Retinal pigment epithelial cell (primary cell): ENCODE measurements around the gene ZMYND15.
A peak's percentile ranks its signal among the peaks of the same experiment; 100 is the strongest.
"Not testable (repeated sequence)": the region's sequence is repeated elsewhere in the genome, so short reads cannot be mapped to it uniquely, and the experiment has no call there.

Experiments used
- DNase-seq: peaks from one replicate; pipeline ENCODE4 v3.0.0-alpha.2; 2010; ENCODE audit warnings: low read depth
- H3K4me3 ChIP-seq: 2 replicates; pipeline ENCODE4 v1.5.1; 2011; ENCODE audit warnings: mild to moderate bottlenecking, low read length, control low read depth, moderate library complexity
- TF ChIP-seq, protein P1 (sequence below): conservative IDR thresholded peaks from 2 replicates; pipeline ENCODE4 v1.5.1; 2011; ENCODE audit warnings: low read depth, low read length, control low read depth, inconsistent platforms

ZMYND15 gene

GRCh38 chr17:4739122-4740024, at the start of gene ZMYND15, which contains the start of gene CXCL16:
Gene ZMYND15, plus strand, starts transcription at chr17:4739833. Its CDS starts 716 bp downstream, at chr17:4740549.
Gene CXCL16, minus strand, starts transcription at chr17:4739928. Its CDS starts 589 bp downstream, at chr17:4739339.
- DNase-seq = no peak
- TF ChIP-seq, protein P1, sequence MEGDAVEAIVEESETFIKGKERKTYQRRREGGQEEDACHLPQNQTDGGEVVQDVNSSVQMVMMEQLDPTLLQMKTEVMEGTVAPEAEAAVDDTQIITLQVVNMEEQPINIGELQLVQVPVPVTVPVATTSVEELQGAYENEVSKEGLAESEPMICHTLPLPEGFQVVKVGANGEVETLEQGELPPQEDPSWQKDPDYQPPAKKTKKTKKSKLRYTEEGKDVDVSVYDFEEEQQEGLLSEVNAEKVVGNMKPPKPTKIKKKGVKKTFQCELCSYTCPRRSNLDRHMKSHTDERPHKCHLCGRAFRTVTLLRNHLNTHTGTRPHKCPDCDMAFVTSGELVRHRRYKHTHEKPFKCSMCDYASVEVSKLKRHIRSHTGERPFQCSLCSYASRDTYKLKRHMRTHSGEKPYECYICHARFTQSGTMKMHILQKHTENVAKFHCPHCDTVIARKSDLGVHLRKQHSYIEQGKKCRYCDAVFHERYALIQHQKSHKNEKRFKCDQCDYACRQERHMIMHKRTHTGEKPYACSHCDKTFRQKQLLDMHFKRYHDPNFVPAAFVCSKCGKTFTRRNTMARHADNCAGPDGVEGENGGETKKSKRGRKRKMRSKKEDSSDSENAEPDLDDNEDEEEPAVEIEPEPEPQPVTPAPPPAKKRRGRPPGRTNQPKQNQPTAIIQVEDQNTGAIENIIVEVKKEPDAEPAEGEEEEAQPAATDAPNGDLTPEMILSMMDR = no peak
- H3K4me3 ChIP-seq = peak within 1 kb of the TSS; percentile 50

DNA sequence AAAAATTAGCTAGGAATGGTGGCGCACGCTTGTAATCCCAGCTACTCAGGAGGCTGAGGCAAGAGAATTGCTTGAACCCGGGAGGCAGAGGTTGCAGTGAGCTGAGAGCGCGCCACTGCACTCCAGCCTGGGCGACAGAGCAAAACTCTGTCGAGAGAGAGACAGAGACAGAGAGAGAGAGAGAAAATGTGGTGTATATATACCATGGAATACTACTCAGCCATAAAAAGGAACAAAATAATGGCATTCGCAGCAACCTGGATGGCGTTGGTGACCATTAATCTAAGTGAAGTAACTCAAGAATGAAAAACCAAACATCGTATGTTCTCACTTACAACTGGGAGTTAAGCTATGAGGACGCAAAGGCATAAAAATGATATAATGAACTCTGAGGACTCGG, 49.8 kb upstream of the ZMYND15 start:
- DNase-seq = not testable (repeated sequence)

GRCh38 chr17:4690745-4691144, 48.9 kb upstream of the ZMYND15 start:
- H3K4me3 ChIP-seq = no peak overlapping the region
- TF ChIP-seq, protein P1 = no peak
- no peak for DNase-seq

More for the DNA sequence above, 49.8 kb upstream of the ZMYND15 start:
- H3K4me3 ChIP-seq = not testable (repeated sequence)

GRCh38 chr17:4691686-4692085, 47.9 kb upstream of the ZMYND15 start:
- no peak for DNase-seq
- H3K4me3 ChIP-seq = no peak overlapping the region
- TF ChIP-seq, protein P1 = no peak

DNA sequence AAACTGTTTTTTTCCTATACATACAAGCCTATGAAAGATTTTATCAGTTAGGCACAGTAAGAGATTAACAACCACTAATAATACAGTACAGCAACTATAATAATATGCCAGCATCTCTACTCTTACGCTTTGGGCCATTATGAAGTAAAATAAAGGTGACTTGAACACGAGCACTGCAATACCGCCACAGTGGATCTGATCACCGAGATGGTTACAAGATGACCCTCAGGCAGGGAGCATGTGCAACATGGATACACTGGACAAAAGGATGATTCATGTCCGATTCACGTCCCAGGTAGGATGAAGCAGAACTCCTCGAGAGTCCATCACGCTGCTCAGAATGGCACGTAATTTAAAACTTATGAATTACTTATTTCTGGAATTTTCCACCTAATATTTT, 46.2 kb upstream of the ZMYND15 start:
- DNase-seq = no peak
- TF ChIP-seq, protein P1 = no peak
- no peak overlapping the region for H3K4me3 ChIP-seq

GRCh38 chr17:4696437-4696805, 43.2 kb upstream of the ZMYND15 start:
- no peak for DNase-seq
- TF ChIP-seq, protein P1 = no peak
- H3K4me3 ChIP-seq = no peak overlapping the region

DNA sequence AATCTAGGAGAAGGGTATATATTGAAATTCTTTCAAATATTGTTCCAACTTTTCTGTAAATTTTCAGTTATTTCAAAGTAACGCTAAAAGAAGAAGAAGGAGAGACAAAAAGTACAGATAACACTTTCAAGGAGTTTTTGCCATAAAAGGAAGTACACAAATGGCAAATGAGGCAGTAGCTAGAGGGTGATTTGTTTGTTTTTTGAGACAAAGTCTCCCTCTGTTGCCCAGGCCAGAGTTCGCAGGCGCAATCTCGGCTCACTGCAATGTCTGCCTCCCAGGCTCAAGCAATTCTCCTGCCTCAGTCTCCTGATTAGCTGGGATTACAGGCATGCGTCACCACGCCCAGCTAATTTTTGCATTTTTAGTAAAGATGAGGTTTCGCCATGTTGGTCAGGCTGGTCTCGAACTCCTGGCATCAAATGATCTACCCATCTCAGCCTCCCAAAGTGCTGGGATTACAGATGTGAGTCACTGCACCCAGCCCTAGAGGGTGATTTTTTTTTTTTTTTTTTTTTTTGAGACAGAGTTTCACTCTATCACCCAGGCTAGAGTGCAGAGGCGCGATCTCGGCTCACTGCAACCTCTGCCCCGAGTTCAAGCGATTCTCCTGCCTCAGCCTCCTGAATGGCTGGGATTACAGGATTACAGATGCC, 40.1 kb upstream of the ZMYND15 start:
- H3K4me3 ChIP-seq, DNase-seq: not testable (repeated sequence)

- DNase-seq = no peak
- no peak overlapping the region for H3K4me3 ChIP-seq
- TF ChIP-seq, protein P1 = no peak
Observed at GRCh38 chr17:4701116-4701515, 38.5 kb upstream of the ZMYND15 start.
